Thyroid gland (tissue), 4 donors: ENCODE data around the gene RAN.

Source experiments
- POLR2A ChIP-seq, 2 donors: fragments of 450-650 bp; IDR thresholded peaks; one replicate each; pipeline ENCODE4 v1.6.1; 2017; ENCODE audit warnings: antibody characterized with exemption in 2 of 2, mild to moderate bottlenecking in 2 of 2, moderate library complexity in 1 of 2
- TF ChIP-seq, protein P1 (sequence below), 6 experiments: fragments of 200-600 bp in 3 of 6; fragments of 450-650 bp in 3 of 6; sonication (generic) in 3 of 6; IDR thresholded peaks; one replicate each; pipeline ENCODE4 v1.5.1; 2016 to 2019; ENCODE audit warnings: antibody characterized with exemption in 6 of 6, mild to moderate bottlenecking in 2 of 6, inconsistent platforms in 1 of 6, moderate library complexity in 1 of 6

DNA sequence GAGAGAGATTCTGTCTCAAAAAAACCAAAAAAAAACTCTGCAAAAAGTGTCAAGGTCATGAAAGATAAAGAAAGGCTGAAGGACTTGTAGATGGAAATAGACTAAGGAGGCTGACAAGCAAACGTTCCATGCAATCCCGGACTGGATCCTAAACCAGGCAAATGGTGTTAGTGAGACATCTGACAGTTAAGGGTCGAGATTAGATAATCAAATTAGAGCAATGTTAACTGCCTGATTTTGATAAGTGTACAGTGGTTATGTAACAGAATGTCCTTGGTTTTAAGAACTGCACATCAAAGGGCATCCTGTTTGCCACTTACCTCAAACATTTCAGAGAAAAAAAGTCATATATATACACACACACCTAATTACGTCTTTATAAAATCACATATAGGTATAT lies 3.5 kb upstream of the RAN start:
- TF ChIP-seq, protein P1, sequence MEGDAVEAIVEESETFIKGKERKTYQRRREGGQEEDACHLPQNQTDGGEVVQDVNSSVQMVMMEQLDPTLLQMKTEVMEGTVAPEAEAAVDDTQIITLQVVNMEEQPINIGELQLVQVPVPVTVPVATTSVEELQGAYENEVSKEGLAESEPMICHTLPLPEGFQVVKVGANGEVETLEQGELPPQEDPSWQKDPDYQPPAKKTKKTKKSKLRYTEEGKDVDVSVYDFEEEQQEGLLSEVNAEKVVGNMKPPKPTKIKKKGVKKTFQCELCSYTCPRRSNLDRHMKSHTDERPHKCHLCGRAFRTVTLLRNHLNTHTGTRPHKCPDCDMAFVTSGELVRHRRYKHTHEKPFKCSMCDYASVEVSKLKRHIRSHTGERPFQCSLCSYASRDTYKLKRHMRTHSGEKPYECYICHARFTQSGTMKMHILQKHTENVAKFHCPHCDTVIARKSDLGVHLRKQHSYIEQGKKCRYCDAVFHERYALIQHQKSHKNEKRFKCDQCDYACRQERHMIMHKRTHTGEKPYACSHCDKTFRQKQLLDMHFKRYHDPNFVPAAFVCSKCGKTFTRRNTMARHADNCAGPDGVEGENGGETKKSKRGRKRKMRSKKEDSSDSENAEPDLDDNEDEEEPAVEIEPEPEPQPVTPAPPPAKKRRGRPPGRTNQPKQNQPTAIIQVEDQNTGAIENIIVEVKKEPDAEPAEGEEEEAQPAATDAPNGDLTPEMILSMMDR (IDR thresholded peaks at IDR 0.05), result no peak
- no peak for TF ChIP-seq POLR2A (IDR thresholded peaks at IDR 0.05)
